Bronchial epithelial cell (primary cell): ENCODE results near the gene MAGEB2. TPM values are rescaled to one million over a fixed set of nuclear protein-coding genes. Genes with fewer than 3 reads are reported as not detected.

Experiments
- DNase-seq: peaks from one replicate; pipeline ENCODE4 v3.0.0-alpha.2; 2010; ENCODE audit warnings: low read depth
- FAIRE-seq: peaks from 2 replicates; lab custom pipeline; 2011; peaks lifted over from hg19 to GRCh38; lab: Jason Lieb, UNC
- H3K27me3 ChIP-seq: 2 replicates; pipeline ENCODE4 v1.5.1; 2011; ENCODE audit warnings: low read length; ENCODE audit not compliant: control insufficient read depth, insufficient read depth
- H3K36me3 ChIP-seq: 2 replicates; pipeline ENCODE4 v1.5.1; 2011; ENCODE audit warnings: low read length; ENCODE audit not compliant: control insufficient read depth, insufficient read depth
- H3K4me3 ChIP-seq: 2 replicates; pipeline ENCODE4 v1.5.1; 2011; ENCODE audit warnings: mild to moderate bottlenecking, low read depth, low read length, control low read depth
- total RNA-seq: library from RNA; depleted of rRNA; stranded (reverse); fragments of >200 nt; gene quantifications from 2 replicates; pipeline ENCODE4 v1.2.1, GENCODE V29; 2014
- TF ChIP-seq, protein P1 (sequence below): IDR thresholded peaks from 2 replicates; pipeline ENCODE4 v1.5.1; 2011; ENCODE audit warnings: mild to moderate bottlenecking, moderate library complexity, low read length, control low read depth, inconsistent platforms; ENCODE audit not compliant: insufficient read depth, severe bottlenecking

The MAGEB2 gene
- total RNA-seq, 1 donor from 2014 or later, result not detected

DNA sequence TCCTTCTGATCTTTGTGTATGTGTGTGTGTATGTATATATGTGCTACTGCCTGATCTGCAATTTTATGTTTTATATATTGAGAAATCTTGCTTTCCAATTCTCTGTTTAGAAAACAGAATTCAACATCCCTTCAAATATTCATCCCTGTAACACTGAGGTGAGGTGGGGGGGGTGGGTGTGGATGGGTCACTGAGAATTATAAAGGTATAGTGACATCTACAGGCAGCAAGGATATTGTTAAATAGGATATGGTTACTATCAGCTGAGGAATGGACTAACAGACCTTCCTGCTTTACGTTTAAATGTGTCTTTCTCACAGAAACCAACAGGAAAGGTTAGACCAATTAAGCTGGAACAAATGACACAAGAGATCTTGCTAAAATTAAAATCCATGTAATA is 19.0 kb upstream of the MAGEB2 start:
- TF ChIP-seq, protein P1, sequence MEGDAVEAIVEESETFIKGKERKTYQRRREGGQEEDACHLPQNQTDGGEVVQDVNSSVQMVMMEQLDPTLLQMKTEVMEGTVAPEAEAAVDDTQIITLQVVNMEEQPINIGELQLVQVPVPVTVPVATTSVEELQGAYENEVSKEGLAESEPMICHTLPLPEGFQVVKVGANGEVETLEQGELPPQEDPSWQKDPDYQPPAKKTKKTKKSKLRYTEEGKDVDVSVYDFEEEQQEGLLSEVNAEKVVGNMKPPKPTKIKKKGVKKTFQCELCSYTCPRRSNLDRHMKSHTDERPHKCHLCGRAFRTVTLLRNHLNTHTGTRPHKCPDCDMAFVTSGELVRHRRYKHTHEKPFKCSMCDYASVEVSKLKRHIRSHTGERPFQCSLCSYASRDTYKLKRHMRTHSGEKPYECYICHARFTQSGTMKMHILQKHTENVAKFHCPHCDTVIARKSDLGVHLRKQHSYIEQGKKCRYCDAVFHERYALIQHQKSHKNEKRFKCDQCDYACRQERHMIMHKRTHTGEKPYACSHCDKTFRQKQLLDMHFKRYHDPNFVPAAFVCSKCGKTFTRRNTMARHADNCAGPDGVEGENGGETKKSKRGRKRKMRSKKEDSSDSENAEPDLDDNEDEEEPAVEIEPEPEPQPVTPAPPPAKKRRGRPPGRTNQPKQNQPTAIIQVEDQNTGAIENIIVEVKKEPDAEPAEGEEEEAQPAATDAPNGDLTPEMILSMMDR, result no peak
- H3K27me3 ChIP-seq, result no peaks in the 10 kb centered on the region
- FAIRE-seq (no peak), DNase-seq (peak; percentile 2)
- no peak overlapping the region for H3K4me3 ChIP-seq
- H3K36me3 ChIP-seq, result no peaks in the 10 kb centered on the region

- TF ChIP-seq, protein P1, result no peak
- no peak for FAIRE-seq
- no peaks in the 10 kb centered on the region for H3K36me3 ChIP-seq
- no peak for DNase-seq
- no peaks in the 10 kb centered on the region for H3K27me3 ChIP-seq
- no peak overlapping the region for H3K4me3 ChIP-seq
Observed at GRCh38 chrX:30212172-30212571, 3.2 kb upstream of the MAGEB2 start.

DNA sequence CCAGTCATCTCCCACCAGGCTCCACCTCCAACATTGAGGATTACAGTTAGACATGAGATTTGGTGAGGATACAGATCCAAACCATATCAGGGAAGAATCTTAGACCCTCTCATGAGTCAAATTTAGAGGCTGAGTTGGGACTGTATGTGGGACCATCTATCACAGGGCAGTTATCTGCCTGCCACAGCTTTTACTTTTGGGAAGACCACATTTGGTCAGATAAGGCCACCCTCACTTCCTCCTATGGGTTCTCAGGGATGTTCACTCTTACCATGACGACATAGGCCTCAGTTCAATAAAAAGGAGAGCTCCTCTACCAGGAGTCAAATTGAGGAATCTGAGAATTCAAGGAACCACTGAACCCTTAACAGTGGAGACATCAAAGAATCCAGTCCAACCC is 2.1 kb downstream of the MAGEB2 start:
- DNase-seq (no peak), FAIRE-seq (peak; percentile 23)
- Histone ChIP-seq H3K4me3 (no peak overlapping the region), H3K27me3 (no peaks in the 10 kb centered on the region), H3K36me3 (no peaks in the 10 kb centered on the region)
- TF ChIP-seq, protein P1, result no peak

DNA sequence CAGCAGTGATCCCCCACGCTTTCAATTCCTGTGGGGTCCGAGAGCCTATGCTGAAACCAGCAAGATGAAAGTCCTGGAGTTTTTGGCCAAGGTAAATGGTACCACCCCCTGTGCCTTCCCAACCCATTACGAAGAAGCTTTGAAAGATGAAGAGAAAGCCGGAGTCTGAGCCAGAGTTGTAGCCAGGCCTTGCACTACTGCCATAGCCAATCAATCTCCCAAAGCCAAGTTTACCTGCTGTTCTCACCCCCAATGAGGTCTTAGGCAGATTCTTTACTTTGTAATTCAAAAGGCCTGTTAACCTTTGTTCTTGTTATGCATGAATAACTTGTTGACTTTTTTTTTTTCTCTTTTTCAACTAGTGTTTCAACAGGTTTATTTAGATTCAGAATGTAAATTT is 4.0 kb downstream of the MAGEB2 start:
- FAIRE-seq, result no peak
- TF ChIP-seq, protein P1, result no peak
- no peak overlapping the region for H3K4me3 ChIP-seq
- DNase-seq, result no peak
- no peaks in the 10 kb centered on the region for H3K36me3 ChIP-seq
- H3K27me3 ChIP-seq, result no peaks in the 10 kb centered on the region

DNA sequence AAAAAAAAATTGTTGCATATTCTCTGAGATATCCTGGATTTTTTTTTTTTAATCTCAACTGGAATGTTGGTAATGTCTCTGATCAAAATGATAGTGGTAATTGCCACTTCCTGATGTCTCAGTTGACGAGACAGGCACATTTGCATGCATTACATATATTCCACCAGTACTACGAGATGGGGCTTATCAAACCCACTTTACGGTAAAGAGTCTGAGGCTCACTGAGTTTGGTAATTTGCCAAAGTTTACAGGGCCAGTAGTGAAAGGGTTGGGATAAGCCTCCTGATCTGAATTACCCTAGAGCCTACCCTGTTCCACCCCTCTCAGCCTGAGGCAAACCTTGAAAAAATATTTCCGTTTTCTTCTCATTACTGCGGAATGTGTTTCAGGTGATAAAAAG is 5.3 kb downstream of the MAGEB2 start:
- no peak overlapping the region for H3K4me3 ChIP-seq
- TF ChIP-seq, protein P1, result no peak
- DNase-seq (no peak), FAIRE-seq (no peak)
- no peaks in the 10 kb centered on the region for H3K36me3 ChIP-seq
- H3K27me3 ChIP-seq, result no peaks in the 10 kb centered on the region

GRCh38 chrX:30224536-30224935 is 9.2 kb downstream of the MAGEB2 start:
- DNase-seq (no peak), FAIRE-seq (no peak)
- Histone ChIP-seq H3K36me3 (no peaks in the 10 kb centered on the region), H3K4me3 (no peak overlapping the region), H3K27me3 (no peaks in the 10 kb centered on the region)
- TF ChIP-seq, protein P1, result no peak
